ENCODE measurements around the gene PDE1A.

Gene PDE1A

DNA sequence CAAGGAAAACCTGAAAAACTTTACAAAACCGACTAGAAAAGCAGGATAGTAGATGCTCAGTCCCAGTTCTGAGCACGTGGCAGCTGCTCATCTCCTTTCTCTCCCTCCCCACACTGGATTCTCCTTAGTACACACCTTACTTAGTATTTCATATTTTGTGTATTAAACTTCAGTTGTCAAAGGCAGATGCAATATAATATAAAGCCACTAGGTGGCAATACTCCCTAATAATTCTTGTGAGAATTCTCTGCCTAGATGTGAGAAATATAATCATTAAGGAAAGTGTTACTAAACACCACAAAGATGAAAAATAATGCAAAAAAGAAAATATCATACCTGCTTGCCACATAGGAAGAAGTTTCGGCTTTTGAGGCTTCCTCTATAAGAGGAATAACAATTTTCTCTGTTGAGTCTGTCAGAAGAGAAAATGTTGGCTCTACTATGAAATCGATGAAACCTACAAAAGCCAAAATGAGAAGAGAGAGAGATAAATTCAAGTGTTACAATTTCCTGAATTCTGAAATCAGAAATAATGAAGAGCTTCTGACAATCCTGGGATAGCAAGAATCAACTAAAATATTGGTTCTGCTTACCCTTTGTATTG lies 240.6 kb downstream of the PDE1A start:
- peak; percentile 84 for DNase-seq

DNA sequence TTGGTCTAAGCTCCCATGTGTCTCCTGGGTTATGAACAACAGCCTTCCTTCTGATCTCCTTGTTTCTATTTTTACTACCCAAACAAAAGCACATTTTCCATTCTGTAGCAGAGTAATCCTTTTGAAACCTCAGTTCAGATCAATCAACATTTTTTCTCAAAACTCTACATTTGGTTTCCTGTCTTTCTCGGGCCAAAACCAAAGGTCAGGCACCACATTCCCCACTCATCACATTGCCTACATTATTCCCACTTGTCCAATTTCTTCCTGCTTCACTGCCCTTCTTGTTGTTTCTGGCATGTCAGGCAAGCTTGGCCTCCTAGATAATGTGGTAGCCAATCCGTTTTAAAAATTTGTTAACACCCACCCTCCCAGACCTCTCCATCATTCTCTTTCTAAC lies 244.4 kb downstream of the PDE1A start:
- DNase-seq, result no peak

DNA sequence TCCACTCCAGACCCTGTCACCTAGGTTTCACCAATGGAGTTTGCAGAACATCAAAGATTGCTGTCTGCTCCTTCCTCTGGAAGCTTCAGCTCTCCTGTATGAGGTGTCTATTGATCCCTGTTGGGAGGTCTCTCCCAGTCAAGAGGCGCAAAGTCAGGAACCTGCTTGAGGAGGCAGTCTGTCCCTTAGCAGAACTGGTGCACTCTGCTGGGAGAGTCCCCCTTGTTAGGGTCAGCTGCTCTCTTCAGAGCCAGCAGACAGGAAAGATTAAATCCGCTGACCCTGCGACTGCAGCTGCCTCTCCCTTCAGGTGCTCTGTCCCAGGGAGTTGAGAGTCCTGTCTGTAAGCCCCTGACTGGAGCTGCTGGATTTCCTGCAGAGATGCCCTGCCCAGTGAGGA lies 245.5 kb downstream of the PDE1A start:
- DNase-seq, result no peak

DNA sequence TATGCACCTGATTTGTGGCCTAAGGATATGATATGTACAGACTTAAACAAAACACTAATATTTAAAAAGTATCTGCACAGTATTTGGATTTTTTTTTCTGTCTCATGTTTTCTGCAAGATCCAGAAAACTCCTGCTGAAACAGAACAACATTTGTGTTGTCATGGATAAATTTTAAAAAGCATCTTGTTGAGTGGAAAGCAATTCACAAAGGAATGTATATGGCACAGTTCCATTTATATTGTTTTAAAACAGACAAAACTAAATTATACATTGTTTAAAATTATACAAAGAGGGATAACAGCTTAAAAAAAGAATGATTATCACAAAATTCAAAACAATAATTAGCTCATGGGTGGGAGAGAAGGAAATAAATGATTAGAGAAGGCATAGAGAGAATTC lies 247.7 kb downstream of the PDE1A start:
- DNase-seq, result no peak

DNA sequence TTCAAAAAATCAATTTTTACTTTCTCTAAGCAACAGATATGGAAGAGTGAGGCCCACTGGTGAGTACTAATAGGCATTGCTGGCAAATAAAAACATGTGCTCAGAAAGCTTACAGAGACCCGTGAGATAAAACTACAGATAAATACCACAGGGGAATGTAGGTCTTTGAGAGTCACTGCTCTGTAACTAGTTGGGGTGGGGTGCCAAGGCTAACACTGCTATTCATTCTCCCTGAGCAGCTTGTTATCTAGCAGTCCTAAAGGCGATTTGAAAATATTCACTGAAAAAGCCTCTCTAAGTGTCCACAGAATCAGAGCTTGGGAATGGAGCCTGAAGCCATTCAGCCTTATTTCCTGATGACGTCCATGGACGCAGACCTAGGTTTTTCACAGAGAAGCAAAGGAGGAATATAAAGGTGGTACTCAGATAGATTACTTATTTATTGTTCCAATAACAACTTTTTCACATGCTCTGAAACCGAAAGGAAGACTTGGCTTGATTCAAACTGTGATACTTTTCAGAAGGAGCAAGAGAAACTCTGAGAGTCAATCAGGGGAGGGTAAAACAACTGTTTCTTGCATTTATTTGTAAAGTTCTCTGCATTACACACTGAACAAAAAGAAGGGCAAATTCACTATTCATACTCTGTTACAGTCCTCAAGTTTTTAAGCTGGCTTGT lies 252.8 kb downstream of the PDE1A start:
- DNase-seq, result no peak

DNA sequence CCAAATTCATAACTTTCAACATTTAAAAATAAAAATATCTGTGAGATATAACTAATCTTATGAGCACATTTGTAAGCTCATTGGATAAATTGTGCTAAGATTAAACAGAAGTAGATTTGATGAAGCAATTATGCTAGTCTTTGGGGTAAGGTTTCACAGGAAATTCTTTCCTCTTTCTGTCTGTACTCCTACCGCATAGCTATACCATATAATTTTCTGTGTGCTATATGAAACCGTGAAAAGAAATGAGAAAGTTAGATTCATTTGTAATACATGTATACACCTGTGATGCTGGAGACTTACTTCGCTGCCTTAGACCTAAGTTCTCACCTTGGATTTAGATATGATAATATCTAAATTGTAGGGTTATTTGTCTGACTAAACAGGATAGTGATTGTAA lies 256.5 kb downstream of the PDE1A start:
- DNase-seq, result no peak

DNA sequence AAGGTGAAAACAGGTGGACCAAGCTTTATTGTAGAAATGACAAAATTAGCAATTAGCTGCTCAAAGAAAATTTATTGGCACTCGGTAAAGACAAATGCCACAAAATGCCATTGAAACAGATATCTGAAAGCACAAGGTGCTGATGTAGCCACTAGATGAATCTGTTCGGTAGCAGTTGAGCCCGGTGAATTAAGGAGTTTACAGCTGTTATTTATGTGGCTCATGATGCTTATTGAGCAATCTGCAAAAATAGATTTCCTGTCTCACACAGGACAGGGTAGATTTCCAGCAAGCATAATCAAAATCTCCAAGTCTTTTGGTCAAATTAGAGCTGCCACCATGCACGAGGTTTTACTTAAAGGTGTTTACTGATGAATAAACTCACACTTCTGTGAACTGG lies 259.0 kb downstream of the PDE1A start:
- DNase-seq, result no peak

DNA sequence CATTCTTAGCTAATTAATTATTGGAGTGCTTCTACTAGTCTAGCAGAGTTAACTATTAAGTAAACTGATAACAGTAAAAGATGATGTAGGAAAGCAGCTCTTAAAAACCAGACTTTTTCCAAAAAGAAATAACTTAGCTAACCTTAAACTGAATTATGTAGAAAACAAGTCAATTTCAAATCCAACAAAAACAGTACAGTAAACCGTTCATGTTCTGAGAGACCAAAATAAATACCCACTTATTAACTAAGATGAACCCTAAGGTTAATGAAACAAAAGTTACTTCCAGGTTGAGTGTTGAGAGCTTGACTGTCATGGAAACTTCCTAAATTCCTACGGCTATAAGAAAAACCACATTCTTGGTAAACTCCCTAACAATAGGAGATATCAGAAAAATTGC lies 260.0 kb downstream of the PDE1A start:
- no peak for DNase-seq

DNA sequence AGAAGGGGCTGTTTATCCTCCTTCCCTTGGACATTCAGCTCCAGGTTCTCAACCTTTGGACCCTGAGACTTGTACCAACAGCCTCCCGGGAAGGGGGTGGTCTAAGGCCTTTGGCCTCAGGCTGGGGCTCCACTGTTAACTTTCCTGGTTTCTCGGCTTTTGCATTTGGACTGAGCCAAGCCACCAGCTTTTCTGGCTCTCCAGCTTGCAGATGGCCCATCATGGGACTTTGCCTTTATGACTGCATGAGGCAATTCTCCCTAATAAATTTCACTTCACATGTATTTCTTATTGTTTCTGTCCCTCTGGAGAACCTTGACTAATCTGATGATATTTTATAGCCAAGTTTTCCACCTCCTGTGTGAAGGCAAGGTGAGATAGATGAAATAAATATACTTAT lies 260.4 kb downstream of the PDE1A start:
- no peak for DNase-seq

DNA sequence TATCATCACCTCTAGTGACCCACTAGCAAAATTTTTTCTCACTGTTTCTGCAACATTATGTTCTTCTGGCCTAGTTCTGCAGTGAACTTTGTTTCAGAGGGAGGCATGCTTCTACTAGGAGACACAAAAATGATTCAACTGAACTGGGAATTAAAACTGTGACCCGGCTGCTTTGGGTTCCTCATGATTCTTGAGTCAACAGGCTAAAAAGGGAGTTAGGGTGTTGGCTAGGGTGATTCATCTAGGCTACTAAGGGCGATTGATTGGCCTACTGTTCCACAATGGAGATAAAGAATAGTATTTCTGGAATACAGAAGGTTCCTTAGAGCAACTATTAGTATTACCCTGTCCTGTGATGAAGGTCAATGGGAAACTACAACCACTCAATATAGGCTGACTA lies 261.6 kb downstream of the PDE1A start:
- no peak for DNase-seq

DNA sequence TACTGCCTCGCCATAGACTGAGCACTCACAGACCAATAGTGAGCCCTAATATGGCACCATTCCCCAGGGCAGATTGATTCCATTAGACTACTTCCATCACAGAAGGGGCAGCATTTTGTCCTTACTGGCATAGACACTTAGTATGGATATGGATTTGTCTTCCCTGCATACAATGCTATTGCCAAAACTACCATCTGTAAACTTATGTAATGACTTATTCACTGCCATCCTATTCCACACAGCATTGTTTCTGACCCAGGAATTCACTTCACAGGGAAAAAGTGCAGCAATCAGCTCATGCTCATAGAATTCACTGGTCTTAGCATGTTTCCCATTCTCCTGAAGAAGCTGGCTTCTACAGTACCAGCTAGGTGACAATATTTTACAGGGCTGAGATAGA lies 262.1 kb downstream of the PDE1A start:
- no peak for DNase-seq

DNA sequence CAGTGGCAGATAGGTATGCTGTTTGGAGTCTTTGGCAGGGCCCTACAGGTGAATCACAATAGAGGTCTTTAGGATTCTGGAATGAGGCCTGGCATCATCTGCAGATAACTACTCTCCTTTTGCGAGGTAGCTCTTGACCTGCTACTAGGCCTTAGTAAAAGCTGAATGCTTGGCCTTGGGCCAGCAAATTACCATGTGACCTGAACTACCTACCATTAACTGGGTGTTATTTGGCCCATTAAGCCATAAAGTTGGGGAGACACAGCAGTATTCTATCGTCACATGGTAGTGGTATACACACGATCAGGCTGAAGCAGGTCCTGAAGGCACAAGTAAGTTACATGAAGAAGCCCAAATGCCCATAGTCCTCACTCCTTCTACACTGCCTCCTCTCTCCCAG lies 263.0 kb downstream of the PDE1A start:
- no peak for DNase-seq

DNA sequence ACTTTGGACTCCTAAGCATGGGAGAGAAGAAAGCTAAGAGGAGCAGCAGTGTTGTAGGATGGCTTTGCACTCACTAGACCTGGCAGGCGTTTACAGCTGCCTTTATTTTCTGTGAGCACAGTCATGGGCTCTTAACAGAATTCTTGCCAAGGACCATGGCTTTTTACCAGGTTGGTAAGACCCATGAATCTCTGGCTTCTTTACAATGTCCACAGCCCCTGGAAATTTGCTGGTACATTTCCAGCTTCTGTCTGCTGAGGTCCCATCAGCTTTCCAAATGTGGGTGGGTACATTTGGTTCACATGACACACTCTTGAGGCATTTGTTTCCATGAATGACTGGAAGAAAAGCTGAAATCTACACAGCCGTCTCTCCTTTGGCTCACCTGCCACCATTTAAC lies 278.5 kb downstream of the PDE1A start:
- DNase-seq, result no peak

DNA sequence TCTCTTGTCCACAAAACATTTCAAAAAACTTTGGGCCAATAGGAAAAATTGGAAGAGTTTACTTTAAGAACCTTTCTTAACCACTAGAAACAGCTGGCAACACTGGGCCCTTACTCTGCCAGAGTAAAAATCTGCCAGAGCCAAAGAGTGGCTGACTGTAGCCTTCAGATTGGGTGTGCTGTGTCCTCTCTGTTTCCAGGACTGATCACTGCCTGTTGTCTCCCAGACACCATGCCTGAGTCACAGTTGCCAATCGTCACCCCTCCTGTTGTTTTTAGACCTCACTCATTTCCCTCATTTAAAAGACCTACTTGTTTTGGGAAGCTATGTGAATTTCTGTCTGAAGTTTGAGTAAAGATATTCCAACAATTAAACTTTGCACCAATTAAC lies 282.1 kb downstream of the PDE1A start:
- no peak for DNase-seq

DNA sequence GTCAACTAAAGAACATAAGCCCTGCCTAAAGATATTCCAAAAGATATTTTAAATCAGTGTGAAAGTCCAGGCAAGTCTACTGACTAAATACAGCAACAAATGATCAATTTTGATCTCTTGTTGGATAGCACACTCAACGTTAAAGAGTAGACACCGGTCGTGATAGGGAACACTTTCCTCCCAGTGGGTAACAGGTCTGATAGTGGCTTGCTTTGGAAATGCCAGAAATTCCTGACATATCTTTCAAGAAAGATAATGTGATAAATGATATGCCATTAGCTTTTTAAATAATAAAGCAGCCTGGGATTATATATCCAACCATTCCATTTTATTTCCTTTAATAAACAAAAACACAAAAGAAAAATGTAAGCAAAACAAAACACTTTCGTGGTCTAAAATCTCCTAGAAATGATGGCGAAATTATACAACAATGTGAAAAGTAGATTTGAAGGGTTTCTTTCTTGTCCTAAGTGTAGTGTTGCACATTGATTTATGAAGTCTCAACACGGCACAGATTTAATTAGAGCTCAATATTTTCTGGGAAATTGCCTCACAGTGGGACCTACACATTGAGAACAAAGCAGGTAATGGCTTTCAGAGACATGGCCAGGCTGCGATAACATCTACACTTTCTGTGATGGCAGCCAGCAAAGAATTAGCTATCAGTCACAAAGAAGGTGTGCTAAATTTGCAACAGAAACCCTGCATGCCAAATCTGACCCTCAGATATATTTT lies 282.6 kb downstream of the PDE1A start:
- no peak for DNase-seq

DNA sequence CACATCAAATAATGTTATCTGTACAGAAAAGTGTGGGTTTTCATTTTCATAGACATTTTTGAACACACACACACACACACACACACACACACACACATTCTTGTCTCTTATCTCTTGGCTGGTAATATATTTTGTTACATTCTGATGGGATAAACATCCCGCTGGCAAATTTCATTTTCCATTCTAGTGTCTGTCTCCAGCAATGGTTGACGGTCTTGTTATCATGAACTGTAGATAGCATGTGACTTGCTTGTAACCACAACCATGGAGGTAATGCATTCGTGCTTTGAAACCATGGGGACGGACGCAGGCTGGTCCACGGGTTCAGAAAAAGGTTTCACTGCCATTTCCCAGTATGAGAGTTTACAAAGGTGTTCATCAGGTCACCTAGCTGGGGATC lies 284.8 kb downstream of the PDE1A start:
- no peak for DNase-seq

DNA sequence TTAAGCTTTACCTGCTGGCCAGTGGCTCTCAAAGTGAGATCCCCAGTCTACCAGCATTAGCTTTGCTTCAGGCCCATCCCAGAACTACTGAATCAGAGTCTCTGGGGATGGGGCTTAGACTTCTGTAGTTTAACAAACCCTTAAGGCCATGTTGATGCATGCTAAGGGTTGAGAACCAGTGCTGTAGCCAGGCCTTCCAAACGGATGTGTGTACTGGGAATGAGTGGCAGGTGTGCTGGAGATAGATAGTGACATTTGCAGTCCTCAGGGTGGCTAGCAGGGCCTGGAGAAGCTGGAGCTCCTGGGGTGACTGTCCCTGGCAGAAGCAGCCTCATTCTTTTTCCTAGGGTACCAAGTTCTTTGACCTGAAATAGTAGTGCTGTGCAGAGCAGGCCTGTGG lies 292.6 kb downstream of the PDE1A start:
- DNase-seq, result no peak

DNA sequence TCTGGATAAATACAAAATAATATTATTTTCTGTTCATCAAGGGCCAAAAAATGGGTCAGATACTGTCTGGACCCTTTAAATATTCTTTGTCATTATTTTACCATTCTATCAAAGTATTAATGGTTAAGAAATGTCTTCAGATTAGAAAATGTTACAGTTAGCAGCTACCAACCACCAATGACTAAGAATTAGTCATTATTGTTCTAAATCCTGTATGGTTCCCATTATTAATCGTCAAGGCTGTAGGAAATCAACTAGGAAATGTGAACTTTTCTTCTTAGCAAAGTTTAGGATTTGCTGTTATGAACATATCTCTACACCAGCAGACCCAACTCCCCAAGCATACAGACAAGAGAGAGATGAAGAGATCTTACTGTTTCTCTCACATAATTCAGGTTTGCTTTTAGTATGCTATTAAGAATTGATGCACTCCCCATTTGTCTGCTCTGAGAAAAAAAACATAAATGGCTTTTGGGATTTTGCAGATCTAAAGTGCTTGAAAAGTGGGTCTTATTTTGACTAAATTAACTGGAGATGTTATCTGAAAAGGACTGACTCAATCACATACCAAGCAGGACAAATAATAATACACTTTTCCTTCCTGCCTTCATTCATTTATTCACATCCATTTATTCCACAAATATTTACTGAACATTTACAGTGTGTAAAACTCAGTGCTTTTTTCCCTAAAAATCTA lies 293.5 kb downstream of the PDE1A start:
- DNase-seq, result no peak

DNA sequence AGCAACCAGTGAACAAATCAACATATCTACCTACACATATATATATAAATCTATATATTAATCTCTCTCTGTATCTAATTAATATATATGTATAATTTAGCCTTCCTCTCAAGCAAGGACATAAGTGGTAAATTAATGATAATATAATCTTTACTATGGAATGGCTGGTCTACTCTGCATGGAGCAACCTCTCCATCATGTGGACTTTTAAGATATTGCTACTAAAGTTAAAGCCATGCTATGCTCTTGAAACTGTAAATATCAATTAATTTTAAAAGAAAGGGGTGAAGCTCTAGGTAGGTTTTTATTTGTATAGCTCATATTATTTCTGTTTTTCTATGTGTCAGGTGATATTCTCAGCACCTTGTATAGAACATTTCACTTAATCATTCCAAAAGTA lies 294.2 kb downstream of the PDE1A start:
- peak; percentile 56 for DNase-seq

DNA sequence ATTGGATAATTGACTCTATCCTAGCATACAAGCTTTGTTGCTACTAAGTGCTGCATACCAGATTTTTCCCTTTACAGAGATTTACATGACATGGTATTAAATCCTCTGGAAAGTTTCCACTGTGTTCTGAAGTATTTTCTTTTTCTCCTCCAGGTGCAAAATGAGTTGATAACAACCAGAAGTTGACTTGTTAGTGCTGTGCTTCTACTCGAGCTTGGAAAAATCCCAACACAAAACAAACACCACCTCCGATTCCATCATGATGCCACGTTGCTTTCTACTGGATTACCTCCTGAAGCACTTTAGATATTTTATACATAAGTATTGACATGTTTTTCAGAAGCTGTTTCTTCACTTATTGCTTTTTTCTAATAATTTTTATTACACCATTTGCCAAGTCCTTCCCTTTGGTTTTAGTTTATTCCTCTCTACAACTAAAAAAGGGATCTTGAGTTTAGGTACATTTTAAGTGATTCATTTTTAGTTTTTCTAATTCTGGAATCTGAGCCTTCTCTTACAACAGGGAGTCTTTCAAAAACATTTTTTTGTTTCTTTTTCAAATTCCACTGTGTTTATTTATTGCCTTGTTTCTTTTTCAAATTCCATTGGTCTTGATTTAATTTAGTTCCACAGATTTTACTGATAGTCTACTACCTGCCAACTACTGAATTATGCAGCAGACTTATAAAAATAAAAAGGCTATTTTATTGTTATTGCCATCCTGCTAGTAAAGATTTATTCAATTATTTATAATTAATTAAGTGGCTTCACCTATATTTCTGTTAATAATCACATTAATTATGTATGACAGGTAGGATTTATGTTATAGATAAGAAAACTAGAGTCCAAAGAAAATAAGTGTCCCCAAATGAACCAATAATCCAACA lies 297.8 kb downstream of the PDE1A start:
- no peak for DNase-seq

DNA sequence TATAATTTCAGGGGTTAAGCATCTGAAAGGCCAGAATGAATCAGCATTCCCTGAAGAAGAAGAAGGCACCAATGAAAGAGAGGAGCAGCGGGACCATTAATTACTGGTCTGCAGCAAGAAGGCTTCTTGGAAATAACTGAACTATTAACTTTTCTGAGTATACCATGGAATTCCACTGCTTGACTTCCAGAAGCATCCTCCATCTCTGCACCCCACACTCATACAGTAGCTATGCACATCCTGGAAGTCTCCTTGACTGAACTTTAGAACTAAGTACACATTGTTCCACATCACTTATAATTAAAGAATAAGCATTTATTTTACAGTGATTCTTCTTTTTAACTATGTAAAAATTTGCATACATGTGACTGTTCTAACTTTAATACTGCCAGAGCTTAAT lies 309.6 kb downstream of the PDE1A start:
- DNase-seq, result no peak

DNA sequence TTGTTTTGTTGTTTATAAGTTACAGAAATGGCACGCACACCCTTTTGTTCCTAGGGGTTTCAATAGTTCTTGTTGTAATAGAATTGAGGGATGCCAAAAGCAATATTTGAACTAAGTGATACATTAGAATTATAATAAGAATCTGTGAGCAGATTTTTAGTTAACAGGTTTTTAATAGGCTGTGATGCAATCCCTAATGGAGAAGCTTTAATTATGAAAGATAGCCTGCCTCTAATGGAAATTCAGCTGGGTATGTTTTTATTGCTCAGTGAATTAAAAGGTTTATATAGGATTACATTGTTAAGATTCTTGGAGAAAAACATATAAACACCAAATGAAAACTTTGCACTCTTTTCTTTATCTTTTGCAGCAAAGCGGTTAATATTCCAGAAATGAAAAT lies 310.1 kb downstream of the PDE1A start:
- DNase-seq, result no peak

DNA sequence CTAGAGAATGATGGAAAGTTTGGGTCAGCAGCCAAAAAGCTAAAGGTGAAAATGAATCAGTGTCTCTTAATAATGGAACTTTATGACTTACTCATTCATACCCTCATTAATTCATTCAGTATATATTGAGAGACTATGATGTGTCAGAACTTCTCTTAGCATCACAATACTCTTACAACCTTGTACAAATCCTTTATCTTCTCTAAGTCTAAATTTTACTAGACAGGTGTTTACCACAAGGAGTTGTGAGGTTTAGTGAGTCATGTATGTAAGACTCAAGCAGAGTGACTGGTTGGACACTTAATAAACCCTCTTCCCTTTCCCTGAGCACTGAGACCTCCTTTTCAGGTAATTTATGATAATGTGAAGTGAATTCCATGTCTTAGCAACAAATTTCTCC lies 311.6 kb downstream of the PDE1A start:
- no peak for DNase-seq
